ENCODE data around the gene WDR49. TPM values are rescaled to one million over a fixed set of nuclear protein-coding genes. Genes with fewer than 3 reads are reported as not detected.
"Not testable (repeated sequence)": the region's sequence is repeated elsewhere in the genome, so short reads cannot be mapped to it uniquely, and the experiment has no call there.

WDR49 gene
- total RNA-seq, 1 donor from 2014 or later: 0.20 TPM

DNA sequence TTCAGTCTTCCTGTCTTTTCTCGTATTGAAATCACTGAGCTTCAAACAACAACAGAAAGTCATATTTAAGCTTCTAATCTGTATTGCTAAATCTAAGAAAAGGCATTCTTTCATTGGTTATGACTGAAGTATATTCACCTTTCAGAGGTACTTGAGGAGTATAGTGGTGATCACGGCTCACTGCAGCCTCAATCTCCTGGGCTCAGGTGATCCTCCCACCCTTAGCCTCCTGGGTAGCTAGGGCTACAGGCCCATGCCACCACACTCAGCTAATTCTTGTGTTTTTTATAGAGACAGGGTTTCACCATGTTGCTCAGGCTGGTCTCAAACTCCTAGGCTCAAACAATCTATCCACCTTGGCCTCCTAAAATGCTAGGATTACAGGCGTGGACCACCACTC is 38.7 kb downstream of the WDR49 start:
- no peak for DNase-seq (ENCODE audit: low read depth in 2 of 2)

DNA sequence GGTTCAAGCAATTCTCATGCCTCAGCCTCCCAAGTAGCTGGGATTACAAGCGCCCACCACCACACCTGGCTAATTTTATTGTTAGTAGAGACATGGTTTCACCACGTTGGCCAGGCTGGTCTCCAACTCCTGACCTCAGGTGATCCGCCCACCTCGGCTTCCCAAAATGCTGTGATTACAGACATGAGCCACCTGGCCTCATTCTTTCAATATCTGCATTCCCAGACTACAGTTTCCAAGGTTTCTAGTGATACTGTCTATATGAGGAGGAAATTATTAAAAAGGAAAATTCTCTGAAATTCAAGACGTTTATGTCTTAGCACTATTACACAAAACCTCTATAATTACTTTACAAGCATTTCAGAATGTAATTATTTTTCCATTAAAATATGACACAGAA is 39.5 kb downstream of the WDR49 start:
- DNase-seq (ENCODE audit: low read depth in 2 of 2): not testable (repeated sequence)

DNA sequence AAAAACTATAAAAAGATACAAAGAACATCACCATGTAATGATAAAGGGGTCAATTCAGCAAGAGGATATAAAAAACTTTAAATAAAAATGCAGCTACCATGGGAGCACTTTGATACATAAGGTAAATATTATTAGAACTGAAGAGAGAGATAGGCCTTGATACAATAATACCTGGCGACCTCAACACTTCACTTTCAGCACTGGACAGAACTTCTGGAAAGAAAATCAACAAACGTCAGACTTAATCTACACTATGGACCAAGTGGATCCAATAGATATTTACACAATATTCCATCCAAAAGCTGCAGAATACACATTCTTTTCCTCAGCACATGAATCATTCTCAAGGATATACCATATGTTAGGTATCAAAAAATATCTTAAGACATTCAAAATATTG is 42.0 kb downstream of the WDR49 start:
- DNase-seq (ENCODE audit: low read depth in 2 of 2): no peak

DNA sequence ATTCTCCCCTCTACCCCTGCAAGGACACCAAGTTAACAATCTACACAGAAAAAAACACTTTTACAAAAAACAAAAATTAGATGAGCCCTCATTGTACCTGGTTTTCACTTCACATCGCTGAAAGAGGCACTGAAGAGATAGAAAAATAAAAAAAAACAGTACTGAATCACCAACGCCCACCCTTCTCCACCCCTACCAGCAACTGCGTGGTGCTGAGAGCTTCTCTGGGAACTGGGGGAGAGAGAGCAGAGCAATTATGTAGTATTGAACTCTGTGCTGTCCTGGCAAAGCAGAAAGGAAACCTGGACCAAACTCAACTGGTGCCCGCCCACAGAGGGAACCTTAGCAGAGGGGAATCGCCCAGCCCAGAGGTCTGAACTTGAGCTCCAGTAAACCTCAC is 44.6 kb downstream of the WDR49 start:
- DNase-seq (ENCODE audit: low read depth in 2 of 2): no peak

DNA sequence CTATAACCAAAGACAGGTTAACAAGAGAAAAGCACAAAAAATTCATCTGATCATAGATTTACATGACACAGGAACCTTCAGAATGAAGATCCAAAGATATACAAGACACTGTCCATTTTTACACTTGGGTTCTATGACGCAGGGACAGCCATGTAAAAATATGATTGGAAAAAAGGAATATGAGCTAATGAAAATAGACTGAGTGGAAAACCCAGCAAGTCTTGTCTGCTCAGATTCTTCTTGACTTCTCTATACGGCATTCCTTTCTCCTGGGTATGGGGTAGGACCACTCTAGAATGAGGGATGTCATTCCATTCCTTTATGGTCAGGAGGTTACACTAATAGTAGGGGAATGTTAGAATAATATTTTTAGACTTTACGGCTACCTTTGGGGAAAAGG is 46.9 kb downstream of the WDR49 start:
- DNase-seq (ENCODE audit: low read depth in 2 of 2): no peak

DNA sequence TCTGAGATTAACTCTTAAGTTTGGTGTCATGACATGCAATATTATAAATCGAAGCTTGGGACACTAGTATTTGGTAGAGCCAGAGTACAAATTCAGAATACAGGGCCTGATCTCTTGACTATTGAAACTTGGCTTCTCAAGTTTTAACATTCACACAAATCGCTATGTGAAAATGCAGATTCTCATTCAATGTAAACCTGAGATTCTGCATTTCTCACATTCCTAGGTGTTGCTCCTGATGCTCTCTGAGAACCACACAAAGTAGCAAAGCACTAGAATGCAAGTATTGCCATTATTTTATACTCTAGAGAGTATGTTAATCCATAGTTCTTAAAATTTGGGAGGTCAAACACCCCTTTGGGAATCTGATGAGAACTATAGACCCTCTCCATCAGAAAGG is 47.9 kb downstream of the WDR49 start:
- DNase-seq (ENCODE audit: low read depth in 2 of 2): no peak

DNA sequence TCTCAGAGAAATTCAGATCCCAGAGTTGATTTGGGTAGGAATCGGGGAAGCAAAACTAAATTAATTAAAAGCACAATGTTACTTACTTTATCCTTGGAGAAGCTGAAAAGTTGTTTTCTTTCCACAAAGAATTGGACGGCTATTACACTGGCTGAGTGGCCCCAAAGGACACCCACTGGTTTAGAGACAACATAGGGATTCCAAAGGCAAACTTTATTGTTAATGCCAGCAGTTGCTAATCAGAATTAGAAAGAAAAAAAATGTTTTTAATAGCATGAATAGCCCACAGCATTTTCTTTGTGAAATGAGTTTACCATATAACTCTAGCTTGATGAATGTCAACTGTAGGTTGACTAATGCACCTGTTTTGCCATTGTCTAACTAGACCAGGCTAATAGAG is 51.7 kb downstream of the WDR49 start:
- no peak for DNase-seq (ENCODE audit: low read depth in 2 of 2)

DNA sequence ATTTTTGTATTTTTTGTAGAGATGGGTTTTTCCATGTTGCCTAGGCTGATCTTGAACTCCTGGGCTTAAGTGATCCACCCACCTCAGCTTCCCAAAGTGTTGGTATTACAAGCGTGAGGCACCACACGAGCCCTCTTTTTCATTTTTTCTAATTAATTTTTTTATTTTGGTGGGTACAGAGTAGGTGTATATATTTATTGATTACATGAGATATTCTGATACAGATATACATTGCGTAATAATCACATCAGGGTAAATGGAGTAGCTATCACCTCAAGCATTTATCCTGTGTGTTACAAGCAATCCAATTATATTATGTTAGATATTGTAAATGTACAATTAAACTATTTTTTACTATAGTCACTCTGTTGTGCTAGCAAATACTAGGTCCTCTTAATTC is 66.1 kb downstream of the WDR49 start:
- no peak for DNase-seq (ENCODE audit: low read depth in 2 of 2)

DNA sequence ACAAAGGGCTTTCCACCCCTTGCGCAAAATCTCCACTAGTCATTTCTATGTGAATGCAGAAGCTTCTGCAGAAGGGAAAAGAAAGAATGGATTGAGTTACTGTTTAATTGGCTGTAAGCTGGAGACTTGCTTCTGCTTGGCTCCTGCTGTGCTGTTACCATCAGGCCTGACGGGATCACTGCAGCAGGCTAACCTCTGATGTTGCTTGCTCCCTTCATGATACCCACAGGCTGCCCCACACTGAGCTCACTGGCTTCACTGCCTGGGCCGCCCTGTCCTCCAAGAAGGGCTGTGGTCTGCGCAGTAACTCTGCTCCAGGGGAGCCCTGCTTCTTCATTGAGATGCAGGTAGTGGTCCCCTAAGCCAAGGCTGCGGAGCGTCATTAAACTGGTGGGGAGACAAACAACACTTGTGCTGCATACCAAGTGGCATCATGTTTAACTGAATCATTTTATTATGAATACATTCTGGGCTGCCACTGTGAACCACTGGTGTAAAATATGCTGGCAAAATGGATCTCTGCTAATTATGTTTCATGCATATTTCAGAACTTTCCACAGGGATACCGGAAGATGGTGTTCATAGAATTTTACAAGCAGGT is 78.6 kb downstream of the WDR49 start:
- no peak for DNase-seq (ENCODE audit: low read depth in 2 of 2)

DNA sequence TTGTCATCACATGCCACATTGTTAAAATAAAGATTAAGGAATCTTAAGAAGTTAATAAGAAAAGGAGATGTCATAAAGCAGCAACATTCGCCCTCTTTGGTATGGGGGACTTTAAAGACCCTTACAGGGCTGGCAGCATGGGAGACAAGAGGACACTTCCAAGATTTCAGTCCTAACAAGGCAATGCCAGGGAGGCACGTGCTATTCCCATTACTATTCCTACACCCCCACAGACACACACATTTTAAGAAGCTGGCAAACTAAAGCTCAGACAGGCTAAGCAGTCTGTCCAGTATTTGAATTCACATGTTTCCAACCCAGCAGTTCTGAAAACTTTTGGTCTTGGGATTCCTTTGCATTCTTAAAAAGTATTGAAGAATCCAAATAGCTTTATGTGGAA is 80.8 kb downstream of the WDR49 start:
- DNase-seq (ENCODE audit: low read depth in 2 of 2): no peak

DNA sequence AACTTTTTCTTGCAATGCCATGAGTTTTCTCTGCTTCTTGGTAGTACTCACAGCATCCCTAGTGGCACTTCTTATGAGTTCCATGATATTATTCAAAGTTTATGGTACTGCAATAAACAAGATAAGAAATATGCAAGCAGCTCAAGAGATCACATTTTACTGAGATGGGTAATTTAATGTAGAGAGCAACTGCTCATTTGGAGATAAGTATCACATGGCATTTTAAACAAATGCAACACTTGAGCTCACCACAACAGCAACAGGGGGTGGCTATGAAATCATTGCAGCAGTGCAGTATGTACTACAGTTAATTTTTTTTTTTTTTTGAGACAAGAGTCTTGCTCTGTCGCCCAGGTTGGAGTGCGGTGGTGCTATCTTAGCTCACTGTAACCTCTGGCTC is 85.1 kb downstream of the WDR49 start:
- DNase-seq (ENCODE audit: low read depth in 2 of 2): no peak

DNA sequence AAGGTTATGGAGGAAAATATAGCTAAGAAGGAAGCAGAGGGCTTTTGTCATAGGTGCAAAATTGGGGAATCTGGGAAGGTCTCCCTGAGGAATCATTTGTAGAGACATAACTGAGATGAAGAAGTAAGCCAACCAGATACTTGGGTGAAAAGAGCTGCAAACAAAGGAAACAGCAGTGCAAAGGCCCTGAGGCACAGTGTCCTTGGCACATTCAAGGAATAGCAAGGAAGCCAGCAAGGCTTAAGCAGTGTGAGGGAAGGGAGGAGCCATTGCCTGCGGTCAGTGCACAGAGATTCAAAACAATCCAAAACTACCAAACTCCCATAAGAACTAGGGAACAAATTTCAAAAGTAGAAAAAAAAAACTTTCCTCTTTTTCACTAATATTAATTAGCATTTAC is 88.3 kb downstream of the WDR49 start:
- DNase-seq (ENCODE audit: low read depth in 2 of 2): no peak

DNA sequence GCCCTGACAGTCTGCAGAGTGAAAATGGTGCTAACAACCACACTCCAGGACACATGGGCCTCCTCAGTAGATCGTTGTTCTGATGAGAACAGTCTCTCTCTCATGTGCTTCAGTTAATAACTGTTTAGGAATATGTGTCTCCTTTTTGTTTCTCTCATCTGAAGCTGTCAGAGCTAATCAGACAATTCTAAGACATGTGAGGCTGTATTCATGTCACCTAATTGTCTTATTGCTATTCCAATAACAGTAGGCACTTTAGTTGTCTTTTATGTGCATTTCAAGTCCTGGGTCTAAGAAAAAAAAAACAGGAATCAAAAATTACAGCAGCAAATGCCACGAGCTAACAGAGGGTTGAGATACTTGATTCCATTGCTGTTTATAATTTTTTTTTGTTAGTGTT is 89.1 kb downstream of the WDR49 start:
- no peak for DNase-seq (ENCODE audit: low read depth in 2 of 2)

DNA sequence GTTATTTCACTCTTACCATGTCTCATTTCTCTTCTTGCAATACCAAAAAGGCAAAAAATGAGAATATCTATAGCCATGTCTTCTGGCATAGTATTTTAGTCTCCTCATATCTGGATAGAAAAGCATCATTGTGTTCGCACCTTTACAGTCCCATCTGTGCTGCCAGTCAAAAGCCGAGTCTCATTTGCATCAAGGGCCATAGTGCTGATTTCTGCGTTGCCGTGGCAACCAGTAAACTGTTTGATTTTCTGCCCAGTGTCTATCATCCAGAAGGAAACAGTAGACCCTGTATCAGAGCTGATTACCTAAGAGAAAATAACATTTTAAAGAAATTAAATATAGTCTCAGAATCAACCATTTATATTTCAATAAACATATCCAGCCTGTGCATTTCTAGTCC is 93.8 kb downstream of the WDR49 start:
- DNase-seq (ENCODE audit: low read depth in 2 of 2): no peak

DNA sequence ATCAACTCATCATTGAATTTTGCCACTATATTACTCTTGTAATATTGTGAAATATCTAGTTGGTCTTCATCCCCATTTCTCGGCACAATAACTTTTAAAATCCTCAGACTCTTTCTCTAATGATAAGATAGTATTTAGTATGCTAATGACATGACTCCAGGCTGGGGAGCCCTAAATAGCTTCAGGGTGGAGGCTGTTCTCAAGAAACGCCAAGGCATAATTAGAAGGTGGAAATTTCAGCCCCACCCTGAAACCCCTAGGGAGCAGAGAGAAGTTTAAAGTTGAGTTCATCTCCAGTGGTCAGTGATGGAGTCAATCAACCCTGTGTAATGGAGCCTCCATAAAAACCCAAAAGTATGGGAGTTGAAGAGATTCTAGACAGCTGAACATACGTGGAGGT is 98.8 kb downstream of the WDR49 start:
- DNase-seq (ENCODE audit: low read depth in 2 of 2): no peak

DNA sequence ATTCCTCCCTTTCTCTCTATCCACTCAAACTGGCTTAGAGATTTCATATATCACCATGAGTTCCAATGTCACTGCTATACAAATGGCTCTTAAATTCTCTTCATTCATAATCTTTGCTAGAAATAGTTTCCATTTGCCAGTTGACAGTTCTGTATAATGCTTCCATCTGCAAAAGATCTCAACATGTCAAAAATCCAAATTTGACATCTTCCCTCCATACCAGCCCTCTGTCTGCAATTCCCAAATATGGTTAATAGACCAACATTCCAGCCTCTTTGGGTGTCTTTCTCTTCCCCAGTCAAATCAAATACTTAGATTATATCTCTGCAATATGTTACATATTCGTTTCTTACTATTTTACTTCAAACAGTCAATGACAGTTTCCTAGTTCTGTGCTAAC is 115.7 kb downstream of the WDR49 start:
- no peak for DNase-seq (ENCODE audit: low read depth in 2 of 2)

DNA sequence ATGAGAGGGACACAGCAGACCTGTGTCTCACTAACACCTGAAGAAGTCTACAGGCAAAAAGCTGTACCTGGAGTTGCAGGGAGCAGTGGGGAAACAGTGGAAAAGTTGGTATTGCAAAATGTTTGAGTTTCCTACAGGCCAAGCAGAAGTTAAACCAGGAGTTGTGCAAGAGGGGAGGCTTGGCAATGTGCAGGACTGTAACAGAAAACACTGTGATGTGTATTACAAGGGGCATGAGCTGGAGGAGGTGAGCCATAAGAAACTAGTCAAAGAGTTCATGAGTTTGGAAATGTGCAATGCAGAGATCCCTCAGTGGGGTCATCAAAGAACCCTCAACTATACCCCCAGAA is 132.8 kb downstream of the WDR49 start:
- no peak for DNase-seq (ENCODE audit: low read depth in 2 of 2)

DNA sequence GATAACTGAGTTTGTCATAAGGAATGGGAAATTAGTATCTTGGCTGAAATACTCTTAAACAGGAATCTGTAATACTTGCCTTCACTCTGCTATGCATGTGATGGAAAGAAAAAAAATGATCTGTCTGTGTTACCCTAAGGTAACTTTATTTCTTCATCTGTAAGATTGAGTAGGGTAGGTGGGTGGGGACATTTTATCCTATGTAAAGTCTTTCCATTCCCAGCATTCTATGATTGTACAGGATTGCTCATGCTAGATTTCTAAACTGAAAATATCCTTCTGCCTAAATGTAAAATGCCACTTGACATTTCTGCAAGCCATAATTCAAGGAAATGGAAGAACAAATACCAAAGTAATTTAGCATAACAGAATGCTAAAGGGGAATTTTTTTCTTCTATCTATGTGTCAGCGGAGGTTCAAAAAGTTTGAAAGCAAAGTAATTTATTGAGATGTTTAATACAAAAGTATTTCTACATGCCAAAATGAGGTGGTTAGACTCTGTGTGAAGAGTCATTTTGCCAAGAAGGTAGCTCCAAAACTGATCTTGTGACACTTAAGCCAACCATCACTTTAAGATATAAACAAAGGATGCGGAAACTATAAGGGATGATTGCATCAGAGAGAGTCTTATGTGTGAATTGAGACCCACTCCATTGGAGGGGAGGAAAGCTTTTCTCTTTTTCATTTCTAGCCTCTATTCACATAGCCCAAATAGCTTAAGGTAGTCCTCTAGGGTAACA is 133.3 kb downstream of the WDR49 start:
- DNase-seq (ENCODE audit: low read depth in 2 of 2): no peak

DNA sequence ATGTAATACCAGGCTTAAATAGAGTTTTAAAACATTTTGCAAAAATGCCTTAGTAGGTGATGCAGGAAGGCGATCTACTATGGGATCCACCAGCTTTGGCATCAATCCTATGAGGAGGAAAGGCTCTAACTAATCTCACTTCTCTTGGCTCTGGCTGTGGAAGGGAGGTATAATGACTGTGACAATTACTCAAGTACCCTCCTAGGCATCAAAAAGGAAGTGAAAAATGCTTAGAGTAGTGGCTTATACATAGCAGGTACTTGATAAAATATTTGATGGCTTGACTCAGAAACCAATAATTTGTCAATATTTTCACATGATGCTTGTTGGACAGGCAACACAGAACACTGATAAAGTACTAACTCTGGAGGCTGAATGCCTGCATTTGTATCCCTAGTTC is 145.8 kb downstream of the WDR49 start:
- no peak for DNase-seq (ENCODE audit: low read depth in 2 of 2)

DNA sequence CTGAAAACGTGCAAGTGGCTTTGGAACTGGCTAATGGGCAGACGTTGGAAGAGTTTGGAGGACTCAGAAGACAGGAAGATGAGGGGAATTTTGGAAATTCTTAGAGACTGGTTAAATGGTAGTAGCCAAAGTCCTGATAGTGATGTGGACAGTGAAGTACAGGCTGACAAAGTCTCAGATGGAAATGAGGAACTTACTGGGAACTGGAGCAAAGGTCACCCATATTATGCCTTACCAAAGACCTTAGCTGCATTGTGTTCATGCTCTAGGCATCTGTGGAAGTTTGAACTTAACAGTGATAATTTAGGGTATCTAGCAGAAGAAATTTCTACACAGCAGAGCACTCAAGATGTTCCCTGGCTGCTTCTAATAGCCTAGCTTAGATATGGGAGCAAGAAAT is 151.3 kb downstream of the WDR49 start:
- DNase-seq (ENCODE audit: low read depth in 2 of 2): no peak

DNA sequence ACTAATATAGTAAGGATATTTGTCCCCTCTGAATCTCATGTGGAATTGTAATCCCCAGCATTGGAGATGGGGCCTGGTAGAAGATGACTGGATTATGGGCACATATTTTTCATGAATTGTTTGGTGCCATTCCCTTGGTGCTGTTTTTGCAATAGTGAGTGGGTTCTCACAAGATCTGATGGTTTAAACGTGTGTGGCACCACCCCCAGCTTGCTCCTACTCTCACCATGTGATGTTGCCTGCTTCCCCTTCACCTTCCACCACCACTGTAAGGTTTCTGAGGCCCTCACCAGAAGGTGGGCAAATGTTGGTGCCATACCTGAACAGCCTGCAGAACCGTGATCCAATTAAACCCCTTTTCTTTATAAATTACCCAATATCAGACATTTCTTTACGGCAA is 151.8 kb downstream of the WDR49 start:
- DNase-seq (ENCODE audit: low read depth in 2 of 2): no peak

DNA sequence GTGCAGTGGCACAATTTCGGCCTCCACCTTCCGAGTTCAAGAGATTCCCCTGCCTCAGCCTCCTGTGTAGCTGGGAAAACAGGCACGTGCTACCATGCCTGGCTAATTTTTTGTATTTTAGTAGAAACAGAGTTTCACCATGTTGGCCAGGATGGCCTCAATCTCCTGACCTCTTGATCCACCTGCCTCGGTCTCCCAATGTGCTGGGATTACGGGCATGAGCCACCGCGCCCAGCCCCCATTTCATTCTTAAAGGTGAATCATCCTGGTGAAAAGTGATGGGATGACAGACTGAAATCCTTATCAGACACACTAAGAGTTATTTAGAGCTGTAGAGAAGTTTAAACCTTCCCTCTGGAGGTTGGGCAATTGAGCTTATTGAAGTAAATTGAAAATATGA is 155.8 kb downstream of the WDR49 start:
- DNase-seq (ENCODE audit: low read depth in 2 of 2): no peak

DNA sequence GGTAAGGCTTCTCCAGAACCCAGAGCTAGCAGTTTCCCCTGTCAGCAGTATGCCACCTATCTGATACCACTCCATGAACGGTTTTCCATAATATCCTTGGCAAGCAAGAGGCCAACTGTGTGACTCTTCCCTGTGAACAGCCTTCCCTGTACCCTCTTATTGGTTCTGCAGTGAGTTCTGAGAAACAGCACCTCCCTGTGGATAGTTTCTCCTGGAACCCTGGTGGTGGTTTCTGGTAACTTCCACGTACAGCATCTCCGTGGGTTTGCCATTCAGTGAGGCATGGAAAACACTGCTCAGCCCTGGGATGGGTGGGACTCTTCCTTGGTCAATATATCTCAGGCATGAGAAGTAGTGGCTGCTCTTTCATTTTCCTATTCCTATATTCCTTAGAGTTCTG is 160.5 kb downstream of the WDR49 start:
- DNase-seq (ENCODE audit: low read depth in 2 of 2): no peak

DNA sequence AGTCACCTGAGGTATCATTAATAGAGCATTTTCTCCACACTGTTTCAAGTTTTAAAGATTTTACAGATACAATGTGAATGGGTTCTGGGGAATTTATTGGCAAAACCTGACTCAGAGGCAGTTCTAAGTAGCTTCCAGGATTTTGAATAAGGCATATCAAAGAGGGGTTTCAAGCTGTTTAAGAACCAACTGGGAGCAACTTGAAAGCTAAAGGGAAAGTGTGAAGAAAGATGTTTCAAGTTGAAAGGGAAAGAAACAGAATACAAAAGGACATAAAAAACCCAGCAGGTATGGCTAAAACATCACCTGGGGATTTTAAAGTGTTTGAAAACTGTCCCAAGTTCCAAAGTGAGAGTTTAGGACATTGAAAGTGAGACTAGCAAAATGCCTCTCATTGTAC is 162.1 kb downstream of the WDR49 start:
- no peak for DNase-seq (ENCODE audit: low read depth in 2 of 2)
